Neural cell (in vitro differentiated cells): ENCODE results near the gene UBTF. TPM values are rescaled to one million over a fixed set of nuclear protein-coding genes. Genes with fewer than 3 reads are reported as not detected.

ENCODE experiments used
- H2AFZ ChIP-seq: fragments of 200-600, 300-800 bp; sonication (generic), shearing (Covaris generic); 2 replicates; pipeline ENCODE4 v1.6.0; 2014; ENCODE audit warnings: low read depth, mild to moderate bottlenecking, antibody characterized with exemption, low read length, moderate library complexity
- H3F3A ChIP-seq: fragments of 200-600 bp; shearing (Covaris generic); 2 replicates; pipeline ENCODE4 v1.6.1; 2016; ENCODE audit warnings: mild to moderate bottlenecking, moderate library complexity, mixed read lengths, antibody characterized with exemption, low read length; ENCODE audit not compliant: insufficient read depth, poor library complexity, severe bottlenecking
- H3K27ac ChIP-seq: fragments of 200-600, 300-800 bp; sonication (generic), shearing (Covaris generic); 2 replicates; pipeline ENCODE4 v1.5.1; 2014; ENCODE audit warnings: mild to moderate bottlenecking, low read length, moderate library complexity
- H3K27me3 ChIP-seq: fragments of 300-800, 200-600 bp; sonication (generic), shearing (Covaris generic); 2 replicates; pipeline ENCODE4 v1.6.0; 2014; ENCODE audit warnings: mild to moderate bottlenecking, low read depth, low read length, moderate library complexity; ENCODE audit not compliant: insufficient read depth
- H3K36me3 ChIP-seq: fragments of 300-800, 200-600 bp; sonication (generic), shearing (Covaris generic); 2 replicates; pipeline ENCODE4 v1.5.1; 2014; ENCODE audit warnings: mild to moderate bottlenecking, antibody characterized with exemption, low read length, moderate library complexity; ENCODE audit not compliant: insufficient read depth
- H3K4me2 ChIP-seq: fragments of 300-800, 200-600 bp; sonication (generic), shearing (Covaris generic); 2 replicates; pipeline ENCODE4 v1.6.0; 2014; ENCODE audit warnings: mild to moderate bottlenecking, low read length
- H3K4me3 ChIP-seq: fragments of 300-800, 200-600 bp; sonication (generic), shearing (Covaris generic); 2 replicates; pipeline ENCODE4 v1.5.1; 2014; ENCODE audit warnings: mild to moderate bottlenecking, low read length, moderate library complexity
- H3K79me2 ChIP-seq: fragments of 200-600 bp; shearing (Covaris generic); replicated peaks from 2 replicates; pipeline ENCODE4 v1.6.0; 2014; ENCODE audit warnings: mild to moderate bottlenecking, low read length, moderate library complexity; ENCODE audit not compliant: insufficient read depth
- H3K9ac ChIP-seq: fragments of 300-800, 200-600 bp; sonication (generic), shearing (Covaris generic); 2 replicates; pipeline ENCODE4 v1.6.1; 2016; ENCODE audit warnings: mild to moderate bottlenecking, low read length, mixed read lengths
- H3K9me2 ChIP-seq: fragments of 200-600 bp; shearing (Covaris generic); 2 replicates; pipeline ENCODE4 v1.6.1; 2016; ENCODE audit warnings: mild to moderate bottlenecking, low read length, mixed read lengths; ENCODE audit not compliant: insufficient read depth
- H3K9me3 ChIP-seq: fragments of 200-600, 300-800 bp; sonication (generic), shearing (Covaris generic); 2 replicates; pipeline ENCODE4 v1.6.1; 2016; ENCODE audit warnings: mild to moderate bottlenecking, mixed run types, low read length, moderate library complexity, mixed read lengths
- H4K20me1 ChIP-seq: fragments of 200-600 bp; shearing (Covaris generic); 2 replicates; pipeline ENCODE4 v1.6.1; 2016; ENCODE audit warnings: mild to moderate bottlenecking, mixed run types; ENCODE audit not compliant: insufficient read depth
- CTCF ChIP-seq: fragments of 450-650 bp; IDR thresholded peaks from 2 replicates; pipeline ENCODE4 v1.5.1; 2014; ENCODE audit warnings: antibody characterized with exemption, mild to moderate bottlenecking, moderate library complexity; ENCODE audit not compliant: poor library complexity, severe bottlenecking
- EP300 ChIP-seq: fragments of 450-650 bp; conservative IDR thresholded peaks from 2 replicates; pipeline ENCODE4 v1.6.1; 2014; ENCODE audit warnings: antibody characterized with exemption, mild to moderate bottlenecking, moderate library complexity; ENCODE audit not compliant: poor library complexity, severe bottlenecking
- EZH2 ChIP-seq: fragments of 200-600, 300-800 bp; shearing (Covaris generic), sonication (generic); IDR thresholded peaks from 2 replicates; pipeline ENCODE4 v1.6.1; 2014; ENCODE audit warnings: antibody characterized with exemption, low read length, borderline replicate concordance, mild to moderate bottlenecking; ENCODE audit not compliant: insufficient read depth, poor library complexity, severe bottlenecking
- MXI1 ChIP-seq: fragments of 450-650 bp; conservative IDR thresholded peaks from 2 replicates; pipeline ENCODE4 v1.6.1; 2014; ENCODE audit warnings: antibody characterized with exemption, mild to moderate bottlenecking; ENCODE audit not compliant: poor library complexity, severe bottlenecking
- POLR2AphosphoS5 ChIP-seq: IDR thresholded peaks from 2 replicates; pipeline ENCODE4 v1.6.1; 2012
- RAD21 ChIP-seq: fragments of 450-650 bp; conservative IDR thresholded peaks from 2 replicates; pipeline ENCODE4 v1.6.1; 2014; ENCODE audit warnings: antibody characterized with exemption, mild to moderate bottlenecking, moderate library complexity
- REST ChIP-seq: IDR thresholded peaks from 2 replicates; pipeline ENCODE4 v1.6.1; 2012; ENCODE audit warnings: borderline replicate concordance
- SMC3 ChIP-seq: fragments of 450-650 bp; conservative IDR thresholded peaks from 2 replicates; pipeline ENCODE4 v1.6.1; 2014; ENCODE audit warnings: antibody characterized with exemption, mild to moderate bottlenecking, moderate library complexity; ENCODE audit not compliant: poor library complexity
- TAF1 ChIP-seq: IDR thresholded peaks from 2 replicates; pipeline ENCODE4 v1.6.1; 2012; ENCODE audit warnings: low read depth
- polyA plus RNA-seq: library from polyadenylated mRNA; depleted of rRNA; stranded (reverse); fragments of >200 nt; gene quantifications from 2 replicates; pipeline ENCODE4 v1.2.3, GENCODE V29; 2014

The UBTF gene
- polyA plus RNA-seq, 1 donor from 2014 or later = 73.8 TPM

GRCh38 chr17:44205962-44206824 lies 13.3 kb downstream of the UBTF start:
- TF ChIP-seq TAF1 (no peak), RAD21 (no peak), MXI1 (no peak), EP300 (no peak), SMC3 (no peak), EZH2 (no peak), POLR2AphosphoS5 (no peak), REST (no peak), CTCF (no peak)
- no peaks in the 10 kb centered on the region for H3K36me3 ChIP-seq
- H3K9ac ChIP-seq = no peak overlapping the region
- no peaks in the 10 kb centered on the region for H3K27me3 ChIP-seq
- no peaks in the 10 kb centered on the region for H3K79me2 ChIP-seq
- H3K4me3 ChIP-seq = no peak overlapping the region
- no peaks in the 10 kb centered on the region for H3F3A ChIP-seq
- H3K9me2 ChIP-seq = no peaks in the 10 kb centered on the region
- no peaks in the 10 kb centered on the region for H3K9me3 ChIP-seq
- no peak overlapping the region for H3K4me2 ChIP-seq
- no peaks in the 10 kb centered on the region for H4K20me1 ChIP-seq
- no peak overlapping the region for H2AFZ ChIP-seq
- H3K27ac ChIP-seq = no peak overlapping the region

- no peak overlapping the region for H3K4me2 ChIP-seq
Measured at GRCh38 chr17:44204441-44204882, 15.0 kb downstream of the UBTF start.

More at GRCh38 chr17:44204441-44204882, 15.0 kb downstream of the UBTF start:
- Histone ChIP-seq H2AFZ (no peak overlapping the region), H3K27me3 (no peaks in the 10 kb centered on the region), H3K4me3 (no peak overlapping the region), H4K20me1 (no peaks in the 10 kb centered on the region), H3K79me2 (no peaks in the 10 kb centered on the region), H3F3A (no peaks in the 10 kb centered on the region), H3K9me2 (no peaks in the 10 kb centered on the region), H3K9me3 (no peaks in the 10 kb centered on the region), H3K27ac (no peak overlapping the region), H3K9ac (no peak overlapping the region), H3K36me3 (no peaks in the 10 kb centered on the region)
- TF ChIP-seq EZH2 = no peak
- TF ChIP-seq EP300 = no peak
- TF ChIP-seq RAD21 = no peak
- no peak for TF ChIP-seq CTCF
- no peak for TF ChIP-seq TAF1
- no peak for TF ChIP-seq SMC3
- TF ChIP-seq MXI1 = no peak
- no peak for TF ChIP-seq POLR2AphosphoS5
- TF ChIP-seq REST = no peak
